ENCODE data around the gene KRT9. TPM values are rescaled to one million over a fixed set of nuclear protein-coding genes. Genes with fewer than 3 reads are reported as not detected.

KRT9 gene
- total RNA-seq, 6 donors from 2014 or later: not detected

DNA sequence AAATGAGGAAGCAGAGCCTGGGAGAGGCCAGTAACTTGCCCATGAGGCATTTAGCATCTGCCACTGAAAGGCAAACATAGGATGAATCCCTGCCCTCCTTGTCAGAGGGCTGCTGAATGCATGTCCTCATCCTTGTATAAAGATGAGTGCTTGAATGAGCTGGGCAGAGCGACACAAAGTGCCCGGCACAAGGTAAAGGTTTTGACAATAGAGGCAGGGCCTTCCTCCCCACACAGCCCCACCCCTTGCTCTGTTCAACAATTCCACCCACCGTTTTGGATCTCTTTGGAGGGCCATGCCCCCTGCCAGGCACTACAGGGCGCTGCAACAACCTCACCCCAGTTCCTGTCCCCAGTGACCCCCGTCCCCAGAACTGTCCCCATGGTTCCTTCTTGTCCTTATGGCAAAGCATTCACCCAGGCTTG lies 42.4 kb downstream of the KRT9 start:
- H3K36me3 ChIP-seq: peaks cover 0 to under 1% (median 0%) of the 10 kb centered on the region in 4 donors
- ATAC-seq (ENCODE audit: low FRiP score in 2 of 2) (no peak), DNase-seq (no peak)
- peaks cover 10 to 28% (median 18%) of the 10 kb centered on the region in 4 donors for H3K4me1 ChIP-seq
- H3K27me3 ChIP-seq: peaks cover 0 to 15% (median 11%) of the 10 kb centered on the region in 4 donors
- 47 to 63% methylated on average over 3 to 5 of the region's 5 CpGs for WGBS, 2 donors
- H3K9me3 ChIP-seq: no peaks in the 10 kb centered on the region
- peak overlapping the region; percentile 57 to 93 (median 88) for H3K27ac ChIP-seq
- no peak overlapping the region for H3K4me3 ChIP-seq
- TF ChIP-seq EP300 (IDR thresholded peaks at IDR 0.05): no peak
- no peak for TF ChIP-seq POLR2A (IDR thresholded peaks at IDR 0.05)
- TF ChIP-seq, protein P1, sequence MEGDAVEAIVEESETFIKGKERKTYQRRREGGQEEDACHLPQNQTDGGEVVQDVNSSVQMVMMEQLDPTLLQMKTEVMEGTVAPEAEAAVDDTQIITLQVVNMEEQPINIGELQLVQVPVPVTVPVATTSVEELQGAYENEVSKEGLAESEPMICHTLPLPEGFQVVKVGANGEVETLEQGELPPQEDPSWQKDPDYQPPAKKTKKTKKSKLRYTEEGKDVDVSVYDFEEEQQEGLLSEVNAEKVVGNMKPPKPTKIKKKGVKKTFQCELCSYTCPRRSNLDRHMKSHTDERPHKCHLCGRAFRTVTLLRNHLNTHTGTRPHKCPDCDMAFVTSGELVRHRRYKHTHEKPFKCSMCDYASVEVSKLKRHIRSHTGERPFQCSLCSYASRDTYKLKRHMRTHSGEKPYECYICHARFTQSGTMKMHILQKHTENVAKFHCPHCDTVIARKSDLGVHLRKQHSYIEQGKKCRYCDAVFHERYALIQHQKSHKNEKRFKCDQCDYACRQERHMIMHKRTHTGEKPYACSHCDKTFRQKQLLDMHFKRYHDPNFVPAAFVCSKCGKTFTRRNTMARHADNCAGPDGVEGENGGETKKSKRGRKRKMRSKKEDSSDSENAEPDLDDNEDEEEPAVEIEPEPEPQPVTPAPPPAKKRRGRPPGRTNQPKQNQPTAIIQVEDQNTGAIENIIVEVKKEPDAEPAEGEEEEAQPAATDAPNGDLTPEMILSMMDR (IDR thresholded peaks at IDR 0.05): no peak
- no peak for TF ChIP-seq POLR2AphosphoS5 (IDR thresholded peaks at IDR 0.05)

DNA sequence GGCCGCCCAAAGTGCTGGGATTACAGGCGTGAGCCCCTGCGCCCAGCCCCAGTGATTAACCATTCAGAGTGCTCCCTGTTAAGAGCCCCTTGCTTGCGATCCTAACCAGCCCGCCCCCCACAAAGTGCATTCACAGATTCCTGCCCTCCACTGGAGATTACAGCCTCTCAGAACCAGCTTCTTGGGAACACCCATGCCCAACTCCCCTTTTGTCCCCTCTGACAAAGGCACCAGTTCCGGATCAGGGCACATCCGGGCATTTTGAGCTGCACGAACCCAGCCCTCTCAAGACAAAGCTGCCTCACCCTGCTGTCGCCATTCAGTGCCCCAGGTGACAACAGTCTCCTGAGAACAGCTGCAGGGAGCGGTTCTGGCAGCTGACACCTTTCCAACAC lies 42.9 kb downstream of the KRT9 start:
- DNase-seq (peak in 1 of 2 donors; percentile 17), ATAC-seq (ENCODE audit: low FRiP score in 2 of 2) (no peak)
- TF ChIP-seq POLR2AphosphoS5 (IDR thresholded peaks at IDR 0.05): no peak
- TF ChIP-seq EP300 (IDR thresholded peaks at IDR 0.05): no peak
- TF ChIP-seq, protein P1 (IDR thresholded peaks at IDR 0.05): no peak
- TF ChIP-seq POLR2A (IDR thresholded peaks at IDR 0.05): no peak
- H3K27ac ChIP-seq: peak overlapping the region; percentile 69 to 93 (median 88)
- H3K4me3 ChIP-seq: peak overlapping the region in 1 of 4 donors; percentile 50
- H3K4me1 ChIP-seq: peaks cover 10 to 30% (median 18%) of the 10 kb centered on the region in 4 donors
- no peaks in the 10 kb centered on the region for H3K9me3 ChIP-seq
- 48 to 49% methylated on average over 6 to 10 of the region's 10 CpGs for WGBS, 2 donors
- H3K27me3 ChIP-seq: peaks cover 0 to 15% (median 11%) of the 10 kb centered on the region in 4 donors
- H3K36me3 ChIP-seq: peaks cover 0 to 5% (median 0%) of the 10 kb centered on the region in 4 donors

DNA sequence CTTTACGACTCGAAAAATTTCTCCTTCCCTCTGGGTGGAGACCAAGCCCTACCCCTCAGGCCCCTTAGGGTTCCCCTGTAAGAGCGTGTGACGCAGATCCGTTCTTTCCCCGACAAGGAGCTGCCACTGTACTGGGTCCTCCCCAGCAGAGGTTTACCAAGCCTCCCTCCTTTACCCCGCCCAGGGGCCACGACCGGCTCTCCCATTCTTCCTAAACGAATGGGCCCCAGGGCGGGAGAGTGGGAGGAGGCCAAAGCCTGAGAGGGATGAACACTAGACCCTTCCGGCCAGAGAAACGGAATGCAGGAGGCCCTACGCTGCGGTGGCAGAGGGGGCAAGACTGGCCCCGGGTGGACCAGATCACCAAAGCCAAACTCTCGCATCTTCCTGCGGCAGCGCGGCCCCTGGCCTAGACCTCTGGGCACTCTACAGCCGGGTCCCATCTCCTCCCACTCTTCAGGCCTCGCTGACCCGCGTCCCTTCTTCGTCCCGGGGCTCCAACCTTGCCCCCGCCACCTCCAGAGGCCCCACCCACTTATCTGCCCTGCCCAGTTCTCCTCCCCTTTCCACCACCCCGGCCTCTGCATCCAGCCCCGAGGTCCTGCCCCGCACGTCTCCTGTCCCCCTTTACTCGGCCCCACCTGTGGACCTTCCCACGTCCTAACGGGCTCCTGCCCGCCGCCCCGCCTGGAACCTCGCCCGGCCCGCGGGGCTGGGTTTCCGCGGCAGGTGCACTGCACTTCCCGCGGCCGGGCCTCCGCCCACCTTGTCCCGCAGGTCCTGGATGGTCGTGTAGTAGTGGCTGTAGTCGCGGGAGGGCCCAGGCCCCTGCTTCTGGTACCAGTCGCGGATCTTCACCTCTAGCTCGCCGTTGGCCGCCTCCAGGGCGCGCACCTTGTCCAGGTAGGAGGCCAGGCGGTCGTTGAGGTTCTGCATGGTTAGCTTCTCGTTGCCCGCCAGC lies 44.5 kb downstream of the KRT9 start:
- no peaks in the 10 kb centered on the region for H3K9me3 ChIP-seq
- peak; percentile 70 to 88 for DNase-seq
- H3K27me3 ChIP-seq: peaks cover 0 to 15% (median 11%) of the 10 kb centered on the region in 4 donors
- H3K4me3 ChIP-seq: peak overlapping the region; percentile 38 to 61 (median 52)
- peak; percentile 42 to 61 for ATAC-seq (ENCODE audit: low FRiP score in 2 of 2)
- H3K27ac ChIP-seq: peak overlapping the region; percentile 87 to 93 (median 88)
- H3K4me1 ChIP-seq: peaks cover 15 to 46% (median 28%) of the 10 kb centered on the region in 4 donors
- TF ChIP-seq, protein P1 (IDR thresholded peaks at IDR 0.05): peak in 1 of 6 experiments; percentile 8
- TF ChIP-seq EP300 (IDR thresholded peaks at IDR 0.05): no peak
- TF ChIP-seq POLR2AphosphoS5 (IDR thresholded peaks at IDR 0.05): no peak
- TF ChIP-seq POLR2A (IDR thresholded peaks at IDR 0.05): peak in 1 of 4 donors; percentile 7
- WGBS, 2 donors: 10 to 11% methylated on average over 43 to 51 of the region's 62 CpGs
- H3K36me3 ChIP-seq: peaks cover 0 to 5% (median 0%) of the 10 kb centered on the region in 4 donors

DNA sequence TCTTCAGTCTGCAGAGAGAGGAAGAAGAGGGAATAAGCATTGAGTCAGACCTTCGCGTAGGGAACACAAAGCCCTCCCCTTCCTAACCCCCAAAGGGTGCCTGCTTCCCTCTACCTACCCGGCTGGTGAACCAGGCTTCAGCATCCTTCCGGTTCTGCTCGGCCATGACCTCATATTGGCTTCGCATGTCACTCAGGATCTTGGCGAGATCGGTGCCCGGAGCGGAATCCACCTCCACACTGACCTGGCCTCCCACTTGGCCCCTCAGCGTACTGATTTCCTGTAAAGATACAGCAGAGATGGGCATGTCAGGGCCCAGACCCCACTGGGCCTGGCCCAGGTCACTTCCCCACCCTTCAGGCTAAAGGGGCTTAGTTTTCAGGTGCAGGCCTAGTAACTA lies 47.6 kb downstream of the KRT9 start:
- TF ChIP-seq EP300 (IDR thresholded peaks at IDR 0.05) (no peak), POLR2A (IDR thresholded peaks at IDR 0.05) (peak in 1 of 4 donors; percentile 3), POLR2AphosphoS5 (IDR thresholded peaks at IDR 0.05) (no peak)
- TF ChIP-seq, protein P1 (IDR thresholded peaks at IDR 0.05): no peak
- Histone ChIP-seq H3K27me3 (peaks cover 0 to 15% (median 11%) of the 10 kb centered on the region in 4 donors), H3K4me3 (peak overlapping the region in 1 of 4 donors; percentile 55), H3K9me3 (no peaks in the 10 kb centered on the region), H3K36me3 (peaks cover 0 to 5% (median 0%) of the 10 kb centered on the region in 4 donors), H3K27ac (peak overlapping the region in 3 of 4 donors; percentile 6 to 33 (median 11)), H3K4me1 (peaks cover 11 to 68% (median 25%) of the 10 kb centered on the region in 4 donors)
- DNase-seq: no peak
- 77 to 87% methylated on average over 11 of the region's 11 CpGs for WGBS, 2 donors
- no peak for ATAC-seq (ENCODE audit: low FRiP score in 2 of 2)

All from upper lobe of left lung (tissue), 6 donors.